ENCODE measurements around the gene SHC2.

Gene SHC2

GRCh38 chr19:419721-420515, 40.9 kb downstream of the SHC2 start:
- no peak for TF ChIP-seq GATA2 (IDR thresholded peaks at IDR 0.05; ENCODE audit: low read depth, low read length)
- TF ChIP-seq GATA3 (IDR thresholded peaks at IDR 0.05; ENCODE audit: low read depth, low read length), result no peak

DNA sequence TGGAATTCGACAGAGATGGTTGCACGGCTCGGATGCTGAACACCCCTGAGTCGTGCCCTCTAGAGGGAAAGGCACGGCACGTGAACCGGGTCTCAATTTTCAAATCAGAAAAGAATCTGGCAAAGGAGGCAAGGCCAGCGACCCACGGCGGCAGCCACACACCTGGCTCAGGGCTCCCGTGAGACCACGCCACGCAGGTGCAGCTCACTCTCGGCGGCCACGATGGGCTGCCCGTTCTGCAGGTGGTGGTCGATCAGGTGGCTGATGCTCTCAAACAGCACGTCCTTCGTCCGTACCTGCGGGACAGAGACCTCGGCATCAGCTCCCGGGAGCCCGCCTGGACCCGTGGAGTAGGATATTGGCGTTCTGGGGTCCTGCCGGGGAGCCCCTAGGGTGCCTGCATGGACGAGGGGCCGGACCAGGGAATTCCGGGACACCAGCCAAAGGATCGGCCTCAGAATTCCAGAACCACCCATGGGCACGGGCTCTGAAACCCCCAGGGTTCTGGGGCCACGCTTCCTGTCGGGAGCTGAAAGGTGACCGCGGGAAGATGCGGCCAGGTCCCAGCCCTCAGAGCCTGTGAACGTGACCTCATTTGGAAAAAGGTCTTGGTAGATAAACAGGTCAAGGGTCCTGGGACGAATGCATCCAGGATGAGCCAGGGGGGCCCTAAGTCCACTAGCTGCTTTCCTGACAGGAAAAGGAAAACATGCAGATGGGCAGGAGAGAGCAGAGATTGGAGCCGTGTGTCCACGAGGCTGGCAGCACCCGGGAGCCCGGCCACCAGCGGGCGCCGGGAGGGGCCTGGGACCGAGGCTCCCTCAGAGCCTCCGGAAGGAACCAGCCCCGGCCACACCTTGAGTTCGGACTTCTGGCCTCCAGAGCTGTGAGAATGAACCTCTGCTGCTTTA, 41.8 kb downstream of the SHC2 start:
- TF ChIP-seq GATA2 (IDR thresholded peaks at IDR 0.05; ENCODE audit: low read depth, low read length), result no peak
- no peak for TF ChIP-seq GATA3 (IDR thresholded peaks at IDR 0.05; ENCODE audit: low read depth, low read length)

DNA sequence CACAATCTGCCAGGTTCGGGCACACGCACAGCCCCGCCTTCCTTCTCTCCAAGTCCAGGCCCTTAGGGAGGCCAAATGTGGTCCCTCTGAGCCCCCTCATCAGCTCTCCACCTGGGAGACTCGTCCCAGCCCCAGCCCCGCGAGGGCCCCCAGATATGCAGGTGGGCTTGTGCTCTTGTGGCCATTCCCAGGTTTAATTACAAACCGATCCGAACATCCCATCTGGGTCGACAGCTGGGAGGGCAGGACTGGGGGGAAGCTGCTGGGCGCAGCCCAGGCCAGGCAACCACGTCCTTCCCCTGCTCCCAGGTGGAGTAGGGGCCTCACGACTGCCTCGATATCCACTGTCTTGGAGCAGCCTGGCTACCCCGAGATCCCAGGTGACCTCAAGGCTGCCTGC, 44.4 kb downstream of the SHC2 start:
- TF ChIP-seq GATA3 (IDR thresholded peaks at IDR 0.05; ENCODE audit: low read depth, low read length), result no peak
- no peak for TF ChIP-seq GATA2 (IDR thresholded peaks at IDR 0.05; ENCODE audit: low read depth, low read length)

GRCh38 chr19:415292-415691, 45.5 kb downstream of the SHC2 start:
- TF ChIP-seq GATA3 (IDR thresholded peaks at IDR 0.05; ENCODE audit: low read depth, low read length) (no peak), GATA2 (IDR thresholded peaks at IDR 0.05; ENCODE audit: low read depth, low read length) (no peak)

DNA sequence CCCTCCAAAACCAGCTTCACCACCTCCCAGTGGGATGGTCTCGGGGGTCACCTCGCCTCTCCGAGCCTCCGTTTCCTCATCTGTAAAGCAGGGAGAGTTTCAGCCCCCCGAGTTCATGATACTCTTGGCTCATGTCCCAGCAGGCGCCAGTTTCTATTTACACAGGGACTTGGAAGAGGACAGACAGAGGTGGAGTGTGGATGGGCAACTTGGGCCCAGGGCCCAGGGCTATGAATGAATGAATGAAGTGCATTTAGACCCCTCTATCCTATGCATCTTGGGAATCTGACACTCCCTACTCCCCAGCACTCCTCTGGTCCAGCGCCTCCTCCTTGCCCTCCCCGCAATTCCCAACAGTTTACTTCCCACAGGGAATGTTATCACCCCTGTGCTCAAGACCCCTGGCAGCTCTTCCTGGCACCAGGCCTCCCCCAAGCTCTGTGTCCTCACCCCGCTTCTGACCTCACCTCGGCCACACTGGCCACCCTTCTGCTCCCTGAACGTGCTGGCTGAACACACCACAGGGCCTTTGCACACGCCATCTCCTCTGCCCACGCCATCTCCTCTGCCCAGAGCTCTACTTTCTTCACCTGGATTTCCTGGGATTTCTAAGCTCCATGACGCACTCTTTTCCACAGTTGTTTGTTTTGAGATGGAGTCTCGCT, 46.9 kb downstream of the SHC2 start:
- TF ChIP-seq GATA3 (IDR thresholded peaks at IDR 0.05; ENCODE audit: low read depth, low read length) (no peak), GATA2 (IDR thresholded peaks at IDR 0.05; ENCODE audit: low read depth, low read length) (no peak)

DNA sequence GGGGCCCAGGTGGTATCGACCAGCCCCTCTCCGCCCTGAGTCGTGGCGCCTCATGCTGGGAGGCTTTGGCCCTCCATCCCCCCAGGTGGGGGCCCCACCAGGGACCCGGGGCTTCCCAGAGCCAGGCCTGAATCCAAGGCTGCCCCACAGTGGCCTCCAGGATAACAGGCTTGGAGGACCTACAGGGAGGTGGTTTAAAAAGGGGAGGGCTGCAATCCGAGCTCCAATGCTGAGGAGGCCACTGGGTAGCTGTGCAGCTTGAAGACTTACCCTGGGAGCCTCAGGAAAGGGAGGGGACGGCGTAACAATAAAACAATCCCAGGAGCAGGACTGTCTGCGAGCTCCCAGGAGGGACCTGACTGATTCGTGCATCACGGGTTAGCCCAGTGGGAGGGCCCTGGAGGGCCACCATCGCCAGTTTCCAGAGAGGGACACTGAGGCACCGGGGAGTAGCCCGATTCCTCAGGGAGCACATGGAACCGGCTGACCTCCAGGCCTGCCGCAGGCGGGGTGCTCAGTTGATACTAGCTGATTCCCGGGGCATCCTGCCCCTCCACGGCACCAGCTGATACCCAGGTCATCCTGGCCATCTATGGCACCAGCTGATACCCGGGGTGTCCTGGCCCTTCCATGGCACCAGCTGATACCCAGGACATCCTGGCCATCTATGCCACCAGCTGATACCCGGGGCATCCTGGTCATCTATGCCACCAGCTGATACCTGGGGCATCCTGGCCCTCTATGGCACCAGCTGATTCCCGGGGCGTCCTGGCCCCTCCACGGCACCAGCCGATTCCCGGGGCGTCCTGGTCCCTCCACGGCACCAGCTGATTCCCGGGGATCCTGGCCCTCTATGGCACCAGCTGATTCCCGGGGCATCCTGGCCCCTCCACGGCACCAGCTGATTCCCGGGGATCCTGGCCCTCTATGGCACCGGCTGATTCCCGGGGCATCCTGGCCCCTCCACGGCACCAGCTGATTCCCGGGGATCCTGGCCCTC, 48.2 kb downstream of the SHC2 start:
- TF ChIP-seq GATA2 (IDR thresholded peaks at IDR 0.05; ENCODE audit: low read depth, low read length), result no peak
- no peak for TF ChIP-seq GATA3 (IDR thresholded peaks at IDR 0.05; ENCODE audit: low read depth, low read length)

DNA sequence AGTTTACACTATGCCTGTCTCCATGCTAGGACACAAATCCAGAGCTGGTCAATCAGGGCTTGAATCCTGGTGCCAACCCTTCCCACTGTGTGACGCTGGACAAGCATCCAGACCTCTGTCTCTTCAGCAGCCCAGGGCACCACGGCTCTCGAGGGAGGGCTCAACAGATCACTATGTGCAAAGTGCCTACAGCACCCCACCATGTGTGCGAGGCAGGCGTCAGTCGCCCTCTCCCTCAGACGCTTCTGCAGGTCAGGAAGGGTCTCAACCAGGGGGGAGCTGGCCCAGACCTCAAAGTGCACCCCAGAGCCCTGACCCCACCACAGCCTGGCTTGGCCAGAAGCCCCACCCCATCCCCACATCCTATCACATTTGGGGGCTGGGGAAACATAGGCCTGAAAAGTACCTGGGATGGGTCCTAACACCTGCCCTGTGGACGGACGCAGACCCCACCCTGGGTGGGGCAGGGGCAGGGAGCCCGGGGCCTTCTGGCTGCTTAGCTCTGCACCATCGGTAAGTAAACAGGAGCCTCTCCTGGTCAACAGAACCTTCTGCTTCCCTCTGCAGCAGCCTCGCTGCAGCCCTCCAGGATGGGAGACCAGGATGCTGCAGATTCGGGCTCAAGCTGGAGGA, 49.0 kb downstream of the SHC2 start:
- no peak for TF ChIP-seq GATA3 (IDR thresholded peaks at IDR 0.05; ENCODE audit: low read depth, low read length)
- no peak for TF ChIP-seq GATA2 (IDR thresholded peaks at IDR 0.05; ENCODE audit: low read depth, low read length)

GRCh38 chr19:410243-410781, 50.5 kb downstream of the SHC2 start:
- TF ChIP-seq GATA3 (IDR thresholded peaks at IDR 0.05; ENCODE audit: low read depth, low read length) (no peak), GATA2 (IDR thresholded peaks at IDR 0.05; ENCODE audit: low read depth, low read length) (no peak)

DNA sequence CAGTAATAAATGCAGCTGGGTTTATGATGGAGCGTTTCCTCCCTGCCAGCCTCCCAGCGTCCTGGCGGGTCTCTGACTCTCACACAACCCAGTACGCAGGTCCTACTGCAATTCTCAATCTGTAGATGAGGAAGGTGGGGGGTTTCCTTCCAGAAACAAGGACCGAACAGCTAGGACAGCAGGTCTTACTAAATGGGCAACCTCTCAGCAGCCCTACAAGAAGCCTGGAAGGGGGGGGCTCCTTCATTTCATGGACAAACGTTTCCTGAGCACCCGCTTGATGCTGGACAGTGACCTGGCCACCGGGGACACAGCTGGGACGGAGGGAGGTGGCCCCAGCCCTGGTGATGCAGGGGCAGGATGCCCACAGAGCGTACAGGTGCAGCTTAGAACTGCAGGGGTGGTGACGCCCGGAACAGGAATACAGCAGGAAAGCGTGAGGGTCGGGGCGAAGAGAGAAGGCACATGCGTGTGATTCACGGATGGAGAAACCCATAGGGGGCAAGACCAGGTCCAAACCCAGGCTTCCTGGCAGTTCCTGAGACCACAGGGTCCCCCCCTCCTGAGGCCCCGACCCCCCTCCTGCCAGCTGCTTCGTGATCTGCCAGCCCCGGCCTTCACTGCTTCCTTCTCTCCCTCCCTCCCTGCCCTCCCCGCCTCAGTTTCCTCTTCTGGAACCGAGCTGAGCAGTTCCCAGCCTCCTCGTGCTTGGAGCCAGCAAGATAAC, 51.2 kb downstream of the SHC2 start:
- TF ChIP-seq GATA3 (IDR thresholded peaks at IDR 0.05; ENCODE audit: low read depth, low read length) (no peak), GATA2 (IDR thresholded peaks at IDR 0.05; ENCODE audit: low read depth, low read length) (no peak)

DNA sequence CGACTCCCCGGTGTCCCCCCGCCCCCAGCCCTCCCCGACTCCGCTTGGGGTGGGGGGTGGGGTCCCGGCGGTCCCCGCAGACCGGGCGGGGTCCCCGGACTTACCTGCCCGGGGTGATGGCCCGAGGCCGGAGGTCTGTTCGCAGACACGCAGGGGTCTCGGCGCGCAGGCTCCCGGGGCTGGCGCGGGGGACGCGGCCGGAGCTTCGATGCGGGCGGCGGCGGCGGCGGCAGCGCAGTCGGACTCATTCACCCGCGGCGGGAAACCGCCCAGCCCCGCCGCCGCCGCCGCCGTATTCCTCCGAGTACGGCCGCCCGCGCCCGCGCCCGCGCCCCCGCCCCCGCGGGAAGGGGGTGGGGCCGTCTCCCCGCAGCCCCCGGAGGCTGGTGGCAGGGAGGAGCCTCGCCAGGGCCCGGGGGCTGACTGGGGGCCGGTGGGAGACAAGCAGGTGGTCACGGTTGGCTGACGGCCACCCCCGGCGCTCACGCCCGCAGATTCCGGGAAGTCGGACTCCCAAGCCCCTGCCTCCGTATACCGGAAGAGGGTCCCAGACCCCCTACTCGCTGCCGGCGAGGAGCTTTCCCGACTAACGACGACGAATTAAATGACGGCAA, 51.8 kb downstream of the SHC2 start, which contains the start of gene C2CD4C:
C2CD4C (minus strand) TSS at position 246 of the 614 bp plus-strand sequence. CDS start 786 bp downstream, outside the sequence.
- no peak for TF ChIP-seq GATA2 (IDR thresholded peaks at IDR 0.05; ENCODE audit: low read depth, low read length)
- no peak for TF ChIP-seq GATA3 (IDR thresholded peaks at IDR 0.05; ENCODE audit: low read depth, low read length)

- no peak for TF ChIP-seq GATA3 (IDR thresholded peaks at IDR 0.05; ENCODE audit: low read depth, low read length)
- TF ChIP-seq GATA2 (IDR thresholded peaks at IDR 0.05; ENCODE audit: low read depth, low read length), result no peak
These were observed 52.4 kb downstream of the SHC2 start for GRCh38 chr19:408441-408901.
